T-helper 2 cell treated with Interferon-gamma antibody and Interleukin-4, amounts not matched to agents 100 ng/mL and 5 ng/mL, for 36 hours (primary cell): ENCODE measurements around the gene HIPK2. TPM values are rescaled to one million over a fixed set of nuclear protein-coding genes. Genes with fewer than 3 reads are reported as not detected.
"Not testable (repeated sequence)": the region's sequence is repeated elsewhere in the genome, so short reads cannot be mapped to it uniquely, and the experiment has no call there.

ENCODE experiments used
- intact Hi-C: fragments of 100-400 bp; cut with micrococcal nuclease; formaldehyde crosslinking; loops from one replicate; pipeline ENCODE4 v1.15.1; 2023
- total RNA-seq: library from RNA; stranded (reverse); gene quantifications from 2 replicates; pipeline ENCODE4 v1.2.3, GENCODE V29; 2022

Gene HIPK2
- total RNA-seq, 1 donor from 2014 or later, result 19.2 TPM

DNA sequence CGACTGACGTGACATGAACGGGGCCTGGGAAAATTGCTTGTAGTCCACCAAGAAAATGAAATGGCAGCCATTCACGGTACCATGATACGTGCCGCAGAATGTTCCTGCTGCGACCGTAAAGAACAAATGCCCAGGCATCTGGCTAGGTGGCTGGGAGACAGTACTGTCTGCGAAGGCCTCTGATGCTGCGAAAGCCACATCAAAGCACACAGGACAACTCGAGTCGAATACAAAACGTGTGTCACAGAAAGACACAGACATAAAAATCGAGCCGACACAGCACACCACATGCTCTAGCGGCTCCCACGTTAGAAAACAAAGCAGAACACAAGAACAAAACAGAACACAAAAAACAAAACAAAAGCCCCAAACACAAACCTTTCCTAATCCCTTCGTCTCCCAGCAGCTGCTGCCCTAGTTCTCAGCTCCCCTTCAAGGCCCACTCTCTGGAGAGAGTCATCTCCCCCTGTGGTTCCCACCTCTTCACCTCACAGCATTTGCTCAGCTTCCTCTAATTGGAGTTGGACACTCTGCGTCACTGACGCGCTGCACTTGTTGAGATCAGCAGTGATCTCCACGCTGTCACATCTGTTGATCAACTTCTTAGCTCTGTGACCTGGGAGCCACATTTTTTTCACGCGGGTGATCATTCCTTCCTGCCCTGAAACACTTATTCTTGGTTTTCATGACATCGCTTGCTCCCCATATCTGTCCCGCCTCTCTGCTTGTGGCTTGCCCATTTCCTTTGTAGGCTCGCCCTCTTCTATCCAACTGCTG is 142.1 kb downstream of the HIPK2 start:
- intact Hi-C loops, result loop anchor here (1.0 kb wide), 1 partner anchor 8 kb away; no protein-coding TSS in a partner anchor

DNA sequence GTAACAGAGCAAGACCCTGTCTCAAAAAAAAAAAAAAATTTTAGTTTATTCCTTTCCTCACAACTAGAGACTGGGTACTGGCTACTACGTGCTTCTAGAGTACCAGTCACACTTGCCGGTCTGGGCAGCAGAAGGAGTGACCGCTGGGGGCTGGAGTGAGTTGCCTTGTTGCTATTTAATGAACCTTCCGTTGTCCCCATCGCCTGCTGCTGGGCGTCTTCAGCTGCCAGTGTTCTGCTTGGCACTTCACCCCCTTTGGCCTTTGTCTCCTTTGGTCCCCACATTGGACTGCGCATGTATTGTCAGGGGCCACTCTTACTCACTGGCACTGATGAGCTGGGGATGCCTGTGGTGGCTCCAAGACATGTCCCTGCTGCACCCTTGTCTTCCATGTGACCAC is 143.7 kb downstream of the HIPK2 start:
- intact Hi-C loops, result no loop called here

GRCh38 chr7:139631520-139632031 is 146.2 kb downstream of the HIPK2 start:
- intact Hi-C loops, result no loop called here

GRCh38 chr7:139630643-139631519 is 146.9 kb downstream of the HIPK2 start:
- intact Hi-C loops, result no loop called here

DNA sequence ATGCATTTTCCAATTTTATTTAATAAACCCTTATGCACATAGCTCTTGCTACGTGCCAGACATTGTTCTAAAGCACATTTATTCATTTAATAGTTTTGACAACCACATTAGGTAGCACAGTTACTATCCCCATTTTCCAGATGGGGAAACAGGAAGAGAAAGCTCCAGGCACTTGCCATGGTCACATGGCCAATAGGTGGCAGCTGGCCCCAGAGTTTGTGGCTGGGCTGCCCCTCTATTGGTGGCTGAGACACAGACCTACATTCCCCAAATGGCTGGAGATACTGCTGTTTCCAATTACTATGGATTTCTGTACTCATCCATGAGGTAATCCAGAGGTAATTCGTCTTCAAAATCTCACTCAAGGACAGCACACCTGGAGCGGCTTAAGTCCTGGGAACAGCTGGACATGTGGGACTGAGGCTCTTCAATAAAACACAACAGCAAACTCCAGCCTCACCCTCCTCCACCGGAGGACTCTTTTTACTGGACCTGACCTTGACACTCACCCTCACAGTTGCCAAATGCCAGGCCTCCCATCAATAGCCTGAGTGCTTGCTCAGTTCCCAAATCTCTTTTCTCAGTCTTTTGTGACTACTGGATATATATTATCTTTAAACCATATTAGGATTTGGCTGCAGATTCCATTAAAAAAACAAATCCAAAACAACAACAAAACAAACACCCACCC is 148.3 kb downstream of the HIPK2 start:
- intact Hi-C loops, result no loop called here

- intact Hi-C loops, result loop anchor here (1.0 kb wide), 1 partner anchor 7 kb away; no protein-coding TSS in a partner anchor
These were observed 150.0 kb downstream of the HIPK2 start for GRCh38 chr7:139627831-139628230.

DNA sequence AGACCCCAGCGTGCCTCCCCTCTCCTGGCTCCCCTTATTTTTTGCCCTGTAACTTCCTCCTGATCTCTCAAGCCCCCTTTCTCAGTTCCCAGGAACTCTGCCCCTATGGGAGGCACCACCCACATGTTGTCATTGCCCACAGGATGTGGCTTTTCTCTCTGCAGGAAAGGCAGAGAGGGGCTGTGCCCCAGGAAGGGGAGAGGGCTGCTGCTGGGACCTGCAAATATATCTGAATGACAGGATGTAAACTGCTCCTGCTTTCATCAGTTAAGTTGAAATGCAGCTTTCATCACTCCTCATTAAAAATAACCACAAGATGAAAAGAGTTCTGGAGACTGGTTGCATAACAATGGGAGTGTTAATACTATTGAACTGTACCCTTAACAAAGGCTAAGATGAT is 151.0 kb downstream of the HIPK2 start:
- intact Hi-C loops, result loop anchor here (1.0 kb wide), 1 partner anchor 8 kb away; no protein-coding TSS in a partner anchor

GRCh38 chr7:139623518-139623917 is 154.3 kb downstream of the HIPK2 start:
- intact Hi-C loops, result loop anchor here (5.0 kb wide), 1 partner anchor 121 kb away; no protein-coding TSS in a partner anchor

- intact Hi-C loops, result loop anchor here (1.0 to 5.0 kb wide), 2 partner anchors 119 to 187 kb away; no protein-coding TSS in a partner anchor
These were observed 157.0 kb downstream of the HIPK2 start for GRCh38 chr7:139620676-139621344.

DNA sequence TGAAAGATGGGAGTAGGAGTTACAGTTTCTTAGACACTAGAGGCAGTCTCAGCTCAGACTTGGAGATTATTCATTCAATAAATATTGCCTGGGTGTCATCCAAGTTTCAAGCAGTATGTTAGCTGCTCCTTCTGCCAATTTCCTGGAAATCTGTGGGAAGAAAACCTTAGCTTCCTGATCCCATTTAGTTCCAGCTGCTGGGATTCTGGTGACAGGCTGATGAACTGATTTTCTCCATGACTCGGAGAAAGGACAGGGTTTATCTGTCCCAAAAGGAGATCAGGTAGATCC is 158.5 kb downstream of the HIPK2 start:
- intact Hi-C loops, result loop anchor here (1.0 kb wide), 1 partner anchor 383 kb away; no protein-coding TSS in a partner anchor

- intact Hi-C loops, result loop anchor here (1.0 kb wide), 1 partner anchor 384 kb away; no protein-coding TSS in a partner anchor
These were observed 159.1 kb downstream of the HIPK2 start for GRCh38 chr7:139618482-139619366.

- intact Hi-C loops, result no loop called here
These were observed 160.7 kb downstream of the HIPK2 start for GRCh38 chr7:139617074-139617473.

GRCh38 chr7:139614886-139615285 is 162.9 kb downstream of the HIPK2 start:
- intact Hi-C loops, result no loop called here

- intact Hi-C loops, result no loop called here
These were observed 163.8 kb downstream of the HIPK2 start for GRCh38 chr7:139613971-139614411.

GRCh38 chr7:139611556-139611955 is 166.2 kb downstream of the HIPK2 start:
- intact Hi-C loops, result not testable (repeated sequence)

- intact Hi-C loops, result no loop called here
These were observed 167.2 kb downstream of the HIPK2 start for GRCh38 chr7:139610595-139610994.

DNA sequence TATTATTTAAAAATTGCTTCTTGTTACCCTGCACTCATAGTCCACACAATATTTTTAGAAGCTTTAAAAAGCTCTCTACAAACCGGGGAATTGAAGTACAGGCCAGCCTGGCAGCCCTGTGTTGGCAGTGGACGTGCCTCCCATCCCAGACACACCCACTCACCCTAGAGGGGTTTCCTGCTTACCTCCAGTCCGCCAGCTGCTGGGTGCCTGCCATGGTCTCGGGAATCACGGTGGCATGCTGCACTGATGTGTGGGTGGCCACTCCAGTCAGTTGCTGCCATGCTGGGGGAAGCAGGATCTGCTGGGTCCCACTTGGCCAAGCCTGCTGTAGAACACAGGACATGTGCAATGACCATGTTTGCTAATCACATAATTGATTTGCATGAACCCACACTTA is 173.9 kb downstream of the HIPK2 start:
- intact Hi-C loops, result loop anchor here (2.0 kb wide), 1 partner anchor 43 kb away; no protein-coding TSS in a partner anchor

GRCh38 chr7:139603282-139603681 is 174.5 kb downstream of the HIPK2 start:
- intact Hi-C loops, result loop anchor here (2.0 kb wide), 1 partner anchor 44 kb away; no protein-coding TSS in a partner anchor

DNA sequence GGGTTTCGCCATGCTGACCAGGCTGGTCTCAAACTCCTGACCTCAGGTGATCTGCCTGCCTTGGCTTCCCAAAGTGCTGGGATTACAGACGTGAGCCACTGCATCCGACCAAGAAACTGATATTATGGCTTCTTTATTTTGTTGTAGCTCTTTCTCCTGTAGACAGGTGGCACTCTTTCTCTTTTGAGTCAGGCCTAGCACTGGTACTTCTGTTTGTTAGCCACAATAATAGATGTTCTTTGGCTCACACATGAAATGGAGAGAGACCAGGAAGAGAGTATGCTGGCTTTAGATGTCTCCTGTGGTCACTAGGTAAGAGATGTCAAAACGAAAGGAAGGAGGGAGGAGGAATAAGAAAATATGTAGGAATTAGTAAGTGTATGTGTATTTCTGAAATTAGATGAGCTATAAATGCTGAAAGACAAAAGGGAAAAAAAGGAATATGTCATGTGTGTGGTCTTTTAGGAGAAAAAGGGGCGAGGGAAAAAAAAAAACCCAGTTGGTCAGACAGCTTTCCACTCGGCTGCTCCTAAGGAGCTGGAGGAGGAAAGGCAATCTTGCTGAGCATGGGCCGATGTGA is 175.6 kb downstream of the HIPK2 start:
- intact Hi-C loops, result loop anchor here (1.0 to 2.0 kb wide), 3 partner anchors 45 to 402 kb away; no protein-coding TSS in a partner anchor
